Natural killer cell treated with Interleukin-12 subunit alpha and Interleukin-12 subunit beta and Interleukin-15 and Interleukin-18, amount 100 ng/mL, for 72 hours (primary cell): ENCODE results near the gene UBE2F. TPM values are rescaled to one million over a fixed set of nuclear protein-coding genes. Genes with fewer than 3 reads are reported as not detected.

Source experiments
- ATAC-seq, 2 donors: fragments of 150-1000 bp; cut with Tn5 transposase in 1 of 2; sonication (Bioruptor Pico), chemical (Tn5 transposase) in 1 of 2; 2 replicates each; pipeline ENCODE4 v1.10.0; 2021
- DNase-seq: peaks from one replicate; pipeline ENCODE4 v3.0.0; 2022; ENCODE audit warnings: low spot score
- H3K27ac Mint-ChIP-seq, 2 donors: 1 replicate in 1 of 2; 2 replicates in 1 of 2; pipeline ENCODE4 v1.8.0; 2022; ENCODE audit warnings: mixed read lengths in 2 of 2, mild to moderate bottlenecking in 1 of 2, moderate library complexity in 1 of 2
- H3K27me3 Mint-ChIP-seq, 2 donors: 1 replicate in 1 of 2; 2 replicates in 1 of 2; pipeline ENCODE4 v1.8.0; 2022; ENCODE audit warnings: mixed read lengths in 2 of 2
- H3K36me3 Mint-ChIP-seq: one replicate; pipeline ENCODE4 v1.8.0; 2022; ENCODE audit warnings: mixed read lengths
- H3K4me1 Mint-ChIP-seq, 2 donors: 1 replicate in 1 of 2; 2 replicates in 1 of 2; pipeline ENCODE4 v1.8.0; 2022; ENCODE audit warnings: low read depth in 2 of 2, mixed read lengths in 2 of 2, mild to moderate bottlenecking in 1 of 2
- H3K4me3 Mint-ChIP-seq: one replicate; pipeline ENCODE4 v1.8.0; 2022; ENCODE audit warnings: mixed read lengths
- H3K9me3 Mint-ChIP-seq: 2 replicates; pipeline ENCODE4 v1.8.0; 2022; ENCODE audit warnings: mixed read lengths
- total RNA-seq, 2 donors: library from RNA; stranded (reverse); gene quantifications; one replicate each; pipeline ENCODE4 v1.2.3, GENCODE V29; 2022

Gene UBE2F
- total RNA-seq = 10 to 100 TPM; 51.3 to 78.0 TPM

GRCh38 chr2:237966565-237967462, at the start of gene UBE2F:
TSS of gene UBE2F (plus strand) at chr2:237967014. CDS start at chr2:237973108, 6,094 bp downstream.
- no peaks in the 10 kb centered on the region for H3K27me3 Mint-ChIP-seq
- H3K27ac Mint-ChIP-seq = peak within 1 kb of the TSS; percentile 69 to 83
- peak; percentile 99 for DNase-seq
- ATAC-seq = peak; percentile 97 to 98
- peaks cover 35 to 36% of the 10 kb centered on the region in 2 donors for H3K4me1 Mint-ChIP-seq
- peaks cover 8% of the 10 kb centered on the region for H3K36me3 Mint-ChIP-seq
- peak within 1 kb of the TSS; percentile 98 for H3K4me3 Mint-ChIP-seq
- H3K9me3 Mint-ChIP-seq = peaks cover 7% of the 10 kb centered on the region

GRCh38 chr2:237917696-237918374, 49.0 kb upstream of the UBE2F start:
- Mint-ChIP-seq H3K27me3 (no peaks in the 10 kb centered on the region), H3K4me1 (peaks cover 8 to 16% of the 10 kb centered on the region in 2 donors), H3K36me3 (no peaks in the 10 kb centered on the region), H3K27ac (no peak overlapping the region), H3K9me3 (no peaks in the 10 kb centered on the region), H3K4me3 (no peak overlapping the region)
- DNase-seq (no peak), ATAC-seq (no peak)

GRCh38 chr2:237919593-237919992, 47.2 kb upstream of the UBE2F start:
- H3K27me3 Mint-ChIP-seq = no peaks in the 10 kb centered on the region
- H3K9me3 Mint-ChIP-seq = no peaks in the 10 kb centered on the region
- peaks cover 13 to 21% of the 10 kb centered on the region in 2 donors for H3K4me1 Mint-ChIP-seq
- DNase-seq (no peak), ATAC-seq (no peak)
- H3K36me3 Mint-ChIP-seq = no peaks in the 10 kb centered on the region
- H3K27ac Mint-ChIP-seq = no peak overlapping the region
- H3K4me3 Mint-ChIP-seq = no peak overlapping the region

GRCh38 chr2:237920673-237921072, 46.1 kb upstream of the UBE2F start:
- H3K4me1 Mint-ChIP-seq = peaks cover 15 to 23% of the 10 kb centered on the region in 2 donors
- ATAC-seq (no peak), DNase-seq (no peak)
- H3K36me3 Mint-ChIP-seq = no peaks in the 10 kb centered on the region
- H3K27ac Mint-ChIP-seq = no peak overlapping the region
- H3K9me3 Mint-ChIP-seq = no peaks in the 10 kb centered on the region
- H3K27me3 Mint-ChIP-seq = no peaks in the 10 kb centered on the region
- no peak overlapping the region for H3K4me3 Mint-ChIP-seq

- no peak overlapping the region for H3K27ac Mint-ChIP-seq
- H3K27me3 Mint-ChIP-seq = no peaks in the 10 kb centered on the region
- H3K9me3 Mint-ChIP-seq = no peaks in the 10 kb centered on the region
- no peak for ATAC-seq
- DNase-seq = no peak
- no peaks in the 10 kb centered on the region for H3K36me3 Mint-ChIP-seq
- H3K4me3 Mint-ChIP-seq = peak overlapping the region; percentile 23
- H3K4me1 Mint-ChIP-seq = peaks cover 21 to 26% of the 10 kb centered on the region in 2 donors
Observed at GRCh38 chr2:237921967-237922492, 44.8 kb upstream of the UBE2F start.

- Mint-ChIP-seq H3K4me1 (peaks cover 21 to 27% of the 10 kb centered on the region in 2 donors), H3K27ac (no peak overlapping the region), H3K4me3 (peak overlapping the region; percentile 76), H3K36me3 (no peaks in the 10 kb centered on the region), H3K27me3 (no peaks in the 10 kb centered on the region), H3K9me3 (no peaks in the 10 kb centered on the region)
- ATAC-seq (no peak), DNase-seq (no peak)
Observed at GRCh38 chr2:237922641-237923361, 44.0 kb upstream of the UBE2F start.

GRCh38 chr2:237923481-237924163, 43.2 kb upstream of the UBE2F start:
- Mint-ChIP-seq H3K9me3 (no peaks in the 10 kb centered on the region), H3K27ac (peak overlapping the region; percentile 56 to 79), H3K4me3 (peak overlapping the region; percentile 76), H3K4me1 (peaks cover 21 to 29% of the 10 kb centered on the region in 2 donors), H3K27me3 (no peaks in the 10 kb centered on the region), H3K36me3 (no peaks in the 10 kb centered on the region)
- peak; percentile 99 for ATAC-seq
- DNase-seq = peak; percentile 86

GRCh38 chr2:237924164-237924534, 42.7 kb upstream of the UBE2F start:
- no peak for ATAC-seq

GRCh38 chr2:237927135-237927534, 39.7 kb upstream of the UBE2F start:
- no peak overlapping the region for H3K27ac Mint-ChIP-seq
- no peaks in the 10 kb centered on the region for H3K36me3 Mint-ChIP-seq
- H3K27me3 Mint-ChIP-seq = no peaks in the 10 kb centered on the region
- H3K4me1 Mint-ChIP-seq = peaks cover 18 to 21% of the 10 kb centered on the region in 2 donors
- ATAC-seq (no peak), DNase-seq (no peak)
- no peak overlapping the region for H3K4me3 Mint-ChIP-seq
- no peaks in the 10 kb centered on the region for H3K9me3 Mint-ChIP-seq

More at GRCh38 chr2:237924164-237924534, 42.7 kb upstream of the UBE2F start:
- DNase-seq = no peak
- H3K27ac Mint-ChIP-seq = peak overlapping the region; percentile 56 to 79
- no peaks in the 10 kb centered on the region for H3K9me3 Mint-ChIP-seq
- peaks cover 21 to 27% of the 10 kb centered on the region in 2 donors for H3K4me1 Mint-ChIP-seq
- H3K36me3 Mint-ChIP-seq = no peaks in the 10 kb centered on the region
- H3K27me3 Mint-ChIP-seq = no peaks in the 10 kb centered on the region
- H3K4me3 Mint-ChIP-seq = peak overlapping the region; percentile 76

GRCh38 chr2:237927986-237928385, 38.8 kb upstream of the UBE2F start:
- no peak overlapping the region for H3K4me3 Mint-ChIP-seq
- DNase-seq = no peak
- H3K27me3 Mint-ChIP-seq = no peaks in the 10 kb centered on the region
- no peak for ATAC-seq
- no peaks in the 10 kb centered on the region for H3K9me3 Mint-ChIP-seq
- peaks cover 18 to 21% of the 10 kb centered on the region in 2 donors for H3K4me1 Mint-ChIP-seq
- no peak overlapping the region for H3K27ac Mint-ChIP-seq
- H3K36me3 Mint-ChIP-seq = no peaks in the 10 kb centered on the region

GRCh38 chr2:237929979-237930378, 36.8 kb upstream of the UBE2F start:
- no peak for DNase-seq
- no peak for ATAC-seq
- H3K4me1 Mint-ChIP-seq = peaks cover 10 to 25% of the 10 kb centered on the region in 2 donors
- no peaks in the 10 kb centered on the region for H3K27me3 Mint-ChIP-seq
- H3K9me3 Mint-ChIP-seq = no peaks in the 10 kb centered on the region
- H3K27ac Mint-ChIP-seq = peak overlapping the region in 1 of 2 donors; percentile 41
- H3K36me3 Mint-ChIP-seq = no peaks in the 10 kb centered on the region
- no peak overlapping the region for H3K4me3 Mint-ChIP-seq

GRCh38 chr2:237931205-237931721, 35.6 kb upstream of the UBE2F start:
- Mint-ChIP-seq H3K9me3 (no peaks in the 10 kb centered on the region), H3K27ac (no peak overlapping the region), H3K27me3 (no peaks in the 10 kb centered on the region), H3K4me1 (peaks cover under 1 to 23% of the 10 kb centered on the region in 2 donors), H3K4me3 (no peak overlapping the region), H3K36me3 (no peaks in the 10 kb centered on the region)
- ATAC-seq (peak in 1 of 2 donors; percentile 11), DNase-seq (no peak)

GRCh38 chr2:237932731-237933131, 34.1 kb upstream of the UBE2F start:
- ATAC-seq (peak in 1 of 2 donors; percentile 61), DNase-seq (no peak)
- Mint-ChIP-seq H3K27ac (no peak overlapping the region), H3K4me1 (peaks cover 0 to 21% of the 10 kb centered on the region in 2 donors), H3K4me3 (no peak overlapping the region), H3K36me3 (no peaks in the 10 kb centered on the region), H3K9me3 (no peaks in the 10 kb centered on the region), H3K27me3 (no peaks in the 10 kb centered on the region)
